Neural cell (in vitro differentiated cells): Measurements from ENCODE around the gene RNF8.

Source experiments
- CTCF ChIP-seq: fragments of 450-650 bp; IDR thresholded peaks from 2 replicates; pipeline ENCODE4 v1.5.1; 2014; ENCODE audit warnings: antibody characterized with exemption, mild to moderate bottlenecking, moderate library complexity; ENCODE audit not compliant: poor library complexity, severe bottlenecking
- EZH2 ChIP-seq: fragments of 200-600, 300-800 bp; shearing (Covaris generic), sonication (generic); IDR thresholded peaks from 2 replicates; pipeline ENCODE4 v1.6.1; 2014; ENCODE audit warnings: antibody characterized with exemption, low read length, borderline replicate concordance, mild to moderate bottlenecking; ENCODE audit not compliant: insufficient read depth, poor library complexity, severe bottlenecking
- POLR2AphosphoS5 ChIP-seq: IDR thresholded peaks from 2 replicates; pipeline ENCODE4 v1.6.1; 2012
- RAD21 ChIP-seq: fragments of 450-650 bp; conservative IDR thresholded peaks from 2 replicates; pipeline ENCODE4 v1.6.1; 2014; ENCODE audit warnings: antibody characterized with exemption, mild to moderate bottlenecking, moderate library complexity
- REST ChIP-seq: IDR thresholded peaks from 2 replicates; pipeline ENCODE4 v1.6.1; 2012; ENCODE audit warnings: borderline replicate concordance

- TF ChIP-seq REST (no peak), RAD21 (no peak), EZH2 (no peak), CTCF (no peak), POLR2AphosphoS5 (no peak)
Observed at GRCh38 chr6:37347177-37347576, 6.6 kb upstream of the RNF8 start.
